Calu3 (cell line): ENCODE data around the gene CAPN2. TPM values are rescaled to one million over a fixed set of nuclear protein-coding genes. Genes with fewer than 3 reads are reported as not detected.

ENCODE experiments used
- BruUV-seq: library from RNA; stranded (reverse); fragments of 400-500 nt; replicated peaks from 2 replicates; lab custom pipeline; 2021; lab: Mats Ljungman, UMichigan
- CTCF ChIA-PET: fragments of 300-600 bp; sonication (Branson Sonifier 250); formaldehyde crosslinking; loops from one replicate; lab custom pipeline; 2022; ENCODE audit warnings: antibody characterized with exemption; lab: Charles Lee
- DNase-seq: peaks from one replicate; pipeline ENCODE4 v3.0.0; 2022
- H3K27ac Mint-ChIP-seq: one replicate; pipeline ENCODE4 v1.8.0; 2022; ENCODE audit warnings: mixed read lengths; ENCODE audit not compliant: unreplicated experiment
- H3K27me3 Mint-ChIP-seq: one replicate; pipeline ENCODE4 v1.8.0; 2022; ENCODE audit warnings: mixed read lengths; ENCODE audit not compliant: unreplicated experiment
- H3K36me3 Mint-ChIP-seq: one replicate; pipeline ENCODE4 v1.8.0; 2022; ENCODE audit warnings: mild to moderate bottlenecking, moderate library complexity, mixed read lengths; ENCODE audit not compliant: insufficient read depth, unreplicated experiment
- H3K4me1 Mint-ChIP-seq: one replicate; pipeline ENCODE4 v1.8.0; 2022; ENCODE audit warnings: mild to moderate bottlenecking, low read depth, mixed read lengths; ENCODE audit not compliant: unreplicated experiment
- H3K4me3 Mint-ChIP-seq: one replicate; pipeline ENCODE4 v1.8.0; 2022; ENCODE audit warnings: mild to moderate bottlenecking, low read depth, moderate library complexity, mixed read lengths; ENCODE audit not compliant: unreplicated experiment
- H3K9me3 Mint-ChIP-seq: one replicate; pipeline ENCODE4 v1.8.0; 2022; ENCODE audit warnings: low read depth, mixed read lengths; ENCODE audit not compliant: unreplicated experiment
- CTCF ChIP-seq: fragments of 200-600 bp; IDR thresholded peaks from one replicate; pipeline ENCODE4 v1.8.0; 2022; ENCODE audit warnings: antibody characterized with exemption; ENCODE audit not compliant: unreplicated experiment
- intact Hi-C: fragments of 100-400 bp; cut with micrococcal nuclease; formaldehyde crosslinking; loops from one replicate; pipeline ENCODE4 v1.10.0; 2022; ENCODE audit not compliant: unreplicated experiment
- total RNA-seq: library from RNA; stranded (reverse); gene quantifications from 2 replicates; pipeline ENCODE4 v1.2.3, GENCODE V29; 2022

CAPN2 gene
- total RNA-seq, 1 experiment from 2014 or later: 266 TPM

DNA sequence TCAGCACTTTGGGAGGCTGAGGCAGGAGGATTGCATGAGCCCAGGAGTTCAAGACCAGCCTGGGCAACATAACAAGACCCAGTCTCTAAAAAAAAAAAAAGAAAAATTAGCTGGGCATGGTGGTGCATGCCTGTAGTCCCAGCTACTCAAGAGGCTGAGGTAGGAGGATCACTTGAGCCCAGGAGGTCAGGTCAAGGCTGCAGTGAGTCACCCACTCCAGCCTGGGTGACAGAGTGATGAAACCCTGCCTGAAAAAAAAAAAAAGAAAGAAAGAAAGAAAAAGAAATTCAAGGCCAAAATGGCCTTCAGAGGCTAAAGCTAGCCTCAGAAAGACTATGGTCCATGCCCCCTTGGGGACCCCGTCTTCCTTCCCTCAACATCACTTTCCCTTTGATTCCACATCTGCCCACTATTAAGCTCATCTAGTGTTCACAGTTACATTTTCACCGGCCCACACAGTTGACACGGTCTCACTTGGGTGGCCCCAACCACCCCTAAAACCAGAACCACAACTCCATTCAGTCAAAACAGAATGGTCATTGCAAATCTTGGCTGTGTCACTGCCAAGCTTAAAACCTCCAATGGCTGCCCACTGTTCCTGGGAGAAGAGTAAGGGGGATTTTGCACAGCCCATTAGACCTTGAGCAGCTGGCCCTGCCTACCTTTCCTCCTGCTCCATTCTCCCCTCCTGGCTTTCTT is 44.7 kb upstream of the CAPN2 start:
- CTCF ChIA-PET: interaction anchor here (0.6 to 1.5 kb wide), 5 partner anchors 10 to 111 kb away, joined by 3 to 7 read pairs (median 4); no protein-coding TSS in a partner anchor
- Mint-ChIP-seq H3K27me3 (no peaks in the 10 kb centered on the region), H3K4me1 (peaks cover 65% of the 10 kb centered on the region), H3K27ac (no peak overlapping the region), H3K4me3 (no peak overlapping the region), H3K36me3 (peaks cover 33% of the 10 kb centered on the region), H3K9me3 (no peaks in the 10 kb centered on the region)
- no peak for TF ChIP-seq CTCF
- intact Hi-C loops: no loop called here
- peak; percentile 22 for DNase-seq
- BruUV-seq: no TSS peak

DNA sequence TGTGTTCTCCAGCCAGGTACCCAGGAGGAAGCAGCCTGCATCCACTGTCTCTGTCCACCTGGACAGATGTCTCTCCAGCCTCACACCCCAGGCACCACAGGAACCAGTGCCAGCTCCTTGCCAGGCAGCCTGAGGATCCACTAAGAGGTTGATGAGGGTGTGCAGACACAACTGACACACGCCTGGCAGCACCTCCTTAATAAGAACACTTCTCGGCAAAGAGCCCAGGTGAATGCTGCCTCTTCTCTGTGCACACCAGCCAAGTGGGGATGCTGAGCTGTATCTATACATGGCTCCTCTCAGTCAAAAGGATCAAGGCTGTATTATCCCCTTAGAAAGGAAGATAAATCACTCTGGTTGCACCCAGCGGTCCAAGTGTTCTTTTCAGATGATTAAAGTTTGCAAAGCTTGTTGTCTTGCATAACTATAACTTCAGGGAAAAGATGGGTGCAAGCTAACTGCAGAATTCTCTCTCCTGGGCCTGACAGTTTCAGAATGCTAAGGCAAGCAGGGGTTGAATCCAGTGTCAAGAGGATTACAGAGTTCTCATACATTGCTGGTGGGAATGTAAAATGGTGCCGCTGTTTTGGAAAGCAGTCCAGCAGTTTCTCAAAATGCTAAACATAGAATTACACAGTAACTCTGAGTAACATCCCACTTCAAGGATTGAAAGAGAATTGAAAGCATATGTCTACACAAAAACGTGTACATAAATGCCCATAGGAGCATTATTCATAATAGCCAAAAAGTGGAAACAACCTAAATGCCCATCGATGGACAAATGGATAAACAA is 43.1 kb upstream of the CAPN2 start:
- Mint-ChIP-seq H3K27ac (no peak overlapping the region), H3K36me3 (peaks cover 21% of the 10 kb centered on the region), H3K4me3 (no peak overlapping the region), H3K27me3 (no peaks in the 10 kb centered on the region), H3K4me1 (peaks cover 49% of the 10 kb centered on the region), H3K9me3 (no peaks in the 10 kb centered on the region)
- intact Hi-C loops: no loop called here
- no TSS peak for BruUV-seq
- CTCF ChIA-PET: no interaction called here
- no peak for TF ChIP-seq CTCF
- DNase-seq: no peak

- TF ChIP-seq CTCF: peak; percentile 88
- peak; percentile 70 for DNase-seq
- CTCF ChIA-PET: interaction anchor here (0.6 to 1.1 kb wide), 8 partner anchors 31 to 547 kb away, joined by 3 to 18 read pairs (median 4); partner anchors contain the start of gene TLR5
- Mint-ChIP-seq H3K27ac (no peak overlapping the region), H3K27me3 (no peaks in the 10 kb centered on the region), H3K4me1 (peaks cover 42% of the 10 kb centered on the region), H3K4me3 (no peak overlapping the region), H3K9me3 (peaks cover 7% of the 10 kb centered on the region), H3K36me3 (peaks cover 9% of the 10 kb centered on the region)
- intact Hi-C loops: loop anchor here (2.0 kb wide), 1 partner anchor 140 kb away; no protein-coding TSS in a partner anchor
- BruUV-seq: no TSS peak
These were observed 41.7 kb upstream of the CAPN2 start for GRCh38 chr1:223670458-223671159.

GRCh38 chr1:223674119-223674890 is 38.0 kb upstream of the CAPN2 start:
- Mint-ChIP-seq H3K27ac (no peak overlapping the region), H3K4me1 (peaks cover 10% of the 10 kb centered on the region), H3K27me3 (no peaks in the 10 kb centered on the region), H3K36me3 (peaks cover 6% of the 10 kb centered on the region), H3K4me3 (no peak overlapping the region), H3K9me3 (peaks cover 14% of the 10 kb centered on the region)
- no peak for DNase-seq
- CTCF ChIA-PET: interaction anchor here (0.8 kb wide), 1 partner anchor 9 kb away, joined by 3 read pairs; no protein-coding TSS in a partner anchor
- intact Hi-C loops: no loop called here
- BruUV-seq: no TSS peak
- no peak for TF ChIP-seq CTCF
